Tibial artery (tissue), 4 donors: Measurements from ENCODE around the gene LRRC8B.
A peak's percentile ranks its signal among the peaks of the same experiment; 100 is the strongest.

Experiments
- DNase-seq, 2 donors: peaks; one replicate each; pipeline ENCODE4 v3.0.0-alpha.2; 2019
- H3K27ac ChIP-seq, 2 donors: fragments of 200-600 bp; sonication (generic) in 1 of 2; 1 replicate in 1 of 2; 2 replicates in 1 of 2; pipeline ENCODE4 v1.5.1; 2018 to 2019; ENCODE audit warnings: mild to moderate bottlenecking in 1 of 2
- H3K27me3 ChIP-seq, 2 donors: fragments of 200-600 bp; sonication (generic) in 1 of 2; one replicate each; pipeline versions ENCODE4 v1.5.1 to v1.6.0; 2016 to 2019
- H3K36me3 ChIP-seq, 3 donors: fragments of 200-600 bp; sonication (generic) in 2 of 3; one replicate each; pipeline ENCODE4 v1.5.1; 2016 to 2019; ENCODE audit warnings: mild to moderate bottlenecking in 2 of 3
- H3K4me1 ChIP-seq, 4 donors: fragments of 200-600 bp; sonication (generic) in 2 of 4; 1 replicate in 3 of 4; 2 replicates in 1 of 4; pipeline ENCODE4 v1.5.1; 2016 to 2019
- H3K4me3 ChIP-seq, 2 donors: fragments of 200-600 bp; sonication (generic) in 1 of 2; 1 replicate in 1 of 2; 2 replicates in 1 of 2; pipeline ENCODE4 v1.5.1; 2018 to 2019; ENCODE audit warnings: mild to moderate bottlenecking in 2 of 2
- H3K9me3 ChIP-seq, 3 donors: fragments of 200-600 bp; sonication (generic) in 1 of 3; one replicate each; pipeline ENCODE4 v1.5.1; 2016 to 2019
- CTCF ChIP-seq, 2 experiments: fragments of 200-600 bp in 1 of 2; fragments of 450-650 bp in 1 of 2; IDR thresholded peaks; one replicate each; pipeline ENCODE4 v1.5.1; 2017 to 2019; ENCODE audit warnings: antibody characterized with exemption in 2 of 2, mild to moderate bottlenecking in 1 of 2, moderate library complexity in 1 of 2
- intact Hi-C: fragments of 100-400 bp; cut with DNase I; formaldehyde crosslinking; loops from one replicate; pipeline ENCODE4 v1.15.0; 2023; ENCODE audit warnings: low total_unique reads

LRRC8B gene

GRCh38 chr1:89524369-89525168 is at the start of gene LRRC8B:
Gene LRRC8B, plus strand, starts transcription at chr1:89524829. Its CDS starts 57,822 bp downstream, at chr1:89582651.
- Histone ChIP-seq H3K9me3 (no peaks in the 10 kb centered on the region), H3K4me1 (peaks cover 0 to 13% (median 5%) of the 10 kb centered on the region in 4 donors), H3K27ac (peak within 1 kb of the TSS; percentile 68 to 77), H3K36me3 (no peaks in the 10 kb centered on the region), H3K27me3 (no peaks in the 10 kb centered on the region), H3K4me3 (peak within 1 kb of the TSS; percentile 75 to 77)
- TF ChIP-seq CTCF (IDR thresholded peaks at IDR 0.05), result no peak
- DNase-seq, result peak; percentile 85 to 91
- intact Hi-C loops, result loop anchor here (10.0 kb wide), 2 partner anchors 110 to 470 kb away; partner anchors contain the start of genes LRRC8C and ZNF326

GRCh38 chr1:89475269-89475668 is 49.4 kb upstream of the LRRC8B start:
- TF ChIP-seq CTCF (IDR thresholded peaks at IDR 0.05), result no peak
- peaks cover 0 to 3% of the 10 kb centered on the region in 2 donors for H3K27me3 ChIP-seq
- no peak overlapping the region for H3K4me3 ChIP-seq
- H3K9me3 ChIP-seq, result no peaks in the 10 kb centered on the region
- H3K36me3 ChIP-seq, result no peaks in the 10 kb centered on the region
- no peak overlapping the region for H3K27ac ChIP-seq
- intact Hi-C loops, result no loop called here
- H3K4me1 ChIP-seq, result no peaks in the 10 kb centered on the region
- no peak for DNase-seq

GRCh38 chr1:89476072-89476471 is 48.6 kb upstream of the LRRC8B start:
- DNase-seq, result no peak

GRCh38 chr1:89483010-89483756 is 41.4 kb upstream of the LRRC8B start:
- H3K27me3 ChIP-seq, result no peaks in the 10 kb centered on the region
- TF ChIP-seq CTCF (IDR thresholded peaks at IDR 0.05), result peak; percentile 68 to 71
- no peaks in the 10 kb centered on the region for H3K4me1 ChIP-seq
- intact Hi-C loops, result loop anchor here (5.0 kb wide), 1 partner anchor 114 kb away; no protein-coding TSS in a partner anchor
- peak in 1 of 2 donors; percentile 75 for DNase-seq
- no peaks in the 10 kb centered on the region for H3K36me3 ChIP-seq
- no peak overlapping the region for H3K4me3 ChIP-seq
- no peaks in the 10 kb centered on the region for H3K9me3 ChIP-seq
- no peak overlapping the region for H3K27ac ChIP-seq

More at GRCh38 chr1:89476072-89476471, 48.6 kb upstream of the LRRC8B start:
- Histone ChIP-seq H3K27ac (no peak overlapping the region), H3K36me3 (no peaks in the 10 kb centered on the region), H3K9me3 (no peaks in the 10 kb centered on the region), H3K4me1 (no peaks in the 10 kb centered on the region), H3K4me3 (no peak overlapping the region), H3K27me3 (peaks cover 0 to 3% of the 10 kb centered on the region in 2 donors)
- TF ChIP-seq CTCF (IDR thresholded peaks at IDR 0.05), result no peak
- intact Hi-C loops, result no loop called here

- no peak overlapping the region for H3K4me3 ChIP-seq
- H3K36me3 ChIP-seq, result no peaks in the 10 kb centered on the region
- no peak overlapping the region for H3K27ac ChIP-seq
- intact Hi-C loops, result loop anchor here (5.0 kb wide), 1 partner anchor 114 kb away; no protein-coding TSS in a partner anchor
- DNase-seq, result no peak
- no peak for TF ChIP-seq CTCF (IDR thresholded peaks at IDR 0.05)
- no peaks in the 10 kb centered on the region for H3K9me3 ChIP-seq
- no peaks in the 10 kb centered on the region for H3K4me1 ChIP-seq
- no peaks in the 10 kb centered on the region for H3K27me3 ChIP-seq
Measured at GRCh38 chr1:89483757-89484077, 40.9 kb upstream of the LRRC8B start.
